HepG2 (cell line): ENCODE results near the gene JDP2. TPM values are rescaled to one million over a fixed set of nuclear protein-coding genes. Genes with fewer than 3 reads are reported as not detected.

ENCODE experiments used
- ATAC-seq: fragments of 200-7000 bp; cut with Tn5 transposase; 3 replicates; pipeline ENCODE4 v1.9.1; 2020; ENCODE audit warnings: mild to moderate bottlenecking, moderate library complexity
- BruUV-seq: library from RNA; stranded (reverse); fragments of 400-500 nt; replicated peaks from 2 replicates; lab custom pipeline; 2021; lab: Mats Ljungman, UMichigan
- CTCF ChIA-PET: fragments of 300-600 bp; formaldehyde crosslinking; extraction: SDS; loops from one replicate; lab custom pipeline; 2021; ENCODE audit warnings: low total read pairs, inconsistent platforms, low intra/inter-chr PET ratio; lab: Yijun Ruan, JAX
- POLR2A ChIA-PET: fragments of 350-600 bp; sonication (Branson Sonifier 250); formaldehyde crosslinking; loops from one replicate; lab custom pipeline; 2020; ENCODE audit warnings: antibody characterized with exemption, inconsistent platforms; lab: Yijun Ruan, JAX
- DNase-seq: peaks from one replicate; pipeline ENCODE4 v3.0.0-alpha.2; 2015; ENCODE audit warnings: low spot score
- FAIRE-seq: peaks from 3 replicates; lab custom pipeline; 2011; peaks lifted over from hg19 to GRCh38; lab: Jason Lieb, UNC
- H2AFZ ChIP-seq: one replicate; pipeline ENCODE4 v1.6.1; 2011; ENCODE audit warnings: low read length, inconsistent platforms
- H3K27ac ChIP-seq: fragments of 300-600 bp; 3 replicates; pipeline ENCODE4 v1.8.0; 2011; ENCODE audit warnings: mixed run types, mild to moderate bottlenecking, mixed read lengths, low read length, inconsistent platforms; ENCODE audit not compliant: insufficient read depth; ENCODE audit errors: extremely low read length
- H3K27me3 ChIP-seq, 2 experiments: fragments of 200-600 bp in 1 of 2; 2 replicates in 1 of 2; 3 replicates in 1 of 2; pipeline versions ENCODE4 v1.6.0 to v1.8.0; 2011; ENCODE audit warnings: low read length in 2 of 2, mild to moderate bottlenecking in 2 of 2, moderate library complexity in 2 of 2, inconsistent platforms in 1 of 2; ENCODE audit not compliant: insufficient read depth in 2 of 2, control insufficient read depth in 1 of 2
- H3K36me3 ChIP-seq, 2 experiments: fragments of 200-600 bp in 1 of 2; replicated peaks in 1 of 2; 2 replicates in 1 of 2; 3 replicates in 1 of 2; pipeline versions ENCODE4 v1.5.1 to v1.8.0; 2011; ENCODE audit warnings: low read length in 2 of 2, inconsistent platforms in 1 of 2; ENCODE audit not compliant: insufficient read depth in 2 of 2, control insufficient read depth in 1 of 2
- H3K4me1 ChIP-seq: 2 replicates; pipeline ENCODE4 v1.5.1; 2012; ENCODE audit warnings: low read length, inconsistent platforms; ENCODE audit not compliant: insufficient read depth
- H3K4me2 ChIP-seq: 2 replicates; pipeline ENCODE4 v1.6.0; 2011; ENCODE audit warnings: low read depth, low read length, inconsistent platforms
- H3K4me3 ChIP-seq, 3 experiments: fragments of 200-600 bp in 1 of 3; sonication (generic), shearing (Covaris generic) in 1 of 3; replicated peaks in 1 of 3; 2 replicates each; pipeline ENCODE4 v1.5.1; 2011 to 2016; ENCODE audit warnings: low read length in 3 of 3, inconsistent platforms in 2 of 3, low read depth in 2 of 3, mild to moderate bottlenecking in 2 of 3, control low read depth in 1 of 3, mixed read lengths in 1 of 3; ENCODE audit not compliant: insufficient read depth in 1 of 3
- H3K79me2 ChIP-seq: one replicate; pipeline ENCODE4 v1.6.1; 2011; ENCODE audit warnings: low read length, inconsistent platforms; ENCODE audit not compliant: insufficient read depth
- H3K9ac ChIP-seq: 2 replicates; pipeline ENCODE4 v1.6.0; 2011; ENCODE audit warnings: mild to moderate bottlenecking, low read depth, low read length, inconsistent platforms; ENCODE audit not compliant: insufficient read depth
- H3K9me3 ChIP-seq: 2 replicates; pipeline ENCODE4 v1.5.1; 2012; ENCODE audit warnings: mild to moderate bottlenecking, low read length
- H4K20me1 ChIP-seq: 2 replicates; pipeline ENCODE4 v1.6.0; 2011; ENCODE audit warnings: inconsistent platforms, mild to moderate bottlenecking, low read length, moderate library complexity; ENCODE audit not compliant: insufficient read depth
- BHLHE40 ChIP-seq: IDR thresholded peaks from 2 replicates; pipeline ENCODE4 v1.6.1; 2011; ENCODE audit warnings: low read length, improper control_type of control experiment
- ELF3 ChIP-seq: IDR thresholded peaks from 2 replicates; pipeline ENCODE4 v1.6.1; 2016; ENCODE audit warnings: missing genetic modification reagents, missing compliant biosample characterization
- KLF15 ChIP-seq: sonication (generic); formaldehyde crosslinking; IDR thresholded peaks from 2 replicates; pipeline ENCODE4 v1.8.1; 2023; ENCODE audit warnings: borderline replicate concordance, mild to moderate bottlenecking, inconsistent platforms, missing genetic modification reagents, mixed read lengths
- NCOR1 ChIP-seq: fragments of 200-600 bp; sonication (generic); IDR thresholded peaks from 2 replicates; pipeline ENCODE4 v1.7.0; 2017; ENCODE audit warnings: antibody characterized with exemption, low read length, borderline replicate concordance
- NR2C2 ChIP-seq: sonication (generic); formaldehyde crosslinking; IDR thresholded peaks from 2 replicates; pipeline ENCODE4 v1.4.0; 2020; ENCODE audit warnings: missing genetic modification reagents, mild to moderate bottlenecking, moderate library complexity, borderline replicate concordance
- ZNF234 ChIP-seq: sonication (generic); formaldehyde crosslinking; conservative IDR thresholded peaks from 2 replicates; pipeline ENCODE4 v1.5.1; 2020; ENCODE audit warnings: mild to moderate bottlenecking, missing genetic modification reagents
- ZNF441 ChIP-seq: sonication (generic); formaldehyde crosslinking; IDR thresholded peaks from 2 replicates; pipeline ENCODE4 v1.7.0; 2021; ENCODE audit warnings: missing genetic modification reagents, borderline replicate concordance
- WGBS: methylation state at CpG from one replicate; pipeline ENCODE4 v1.1.6; 2017; ENCODE audit warnings: low lambda C conversion rate; 5-methylcytosine and 5-hydroxymethylcytosine counted together
- in situ Hi-C: cut with HindIII; loops from 2 replicates; pipeline ENCODE4 v1.10.0; 2017; ENCODE audit warnings: low pct_unique_long_range_greater_than_20kb; ENCODE audit not compliant: extremely low pct_ligation_motif_present
- intact Hi-C: fragments of 100-400 bp; cut with micrococcal nuclease; formaldehyde crosslinking; loops from one replicate; pipeline ENCODE4 v1.10.0; 2022; ENCODE audit not compliant: unreplicated experiment
- polyA plus RNA-seq, 8 experiments: library from polyadenylated mRNA; depleted of rRNA in 3 of 8; stranded (reverse) in 7 of 8; unstranded in 1 of 8; fragments of >200 nt; fragmentation: Illumina TruSeq in 4 of 8; extraction: Trizol in 4 of 8; gene quantifications; 2 replicates each; pipeline versions ENCODE4 v1.2.1 to v1.2.3, GENCODE V29; 2011 to 2016; ENCODE audit warnings: low read depth in 4 of 8, missing spikeins in 1 of 8, mixed read lengths in 1 of 8; ENCODE audit not compliant: insufficient read depth in 1 of 8
- total RNA-seq, 5 experiments: library from RNA; depleted of rRNA; stranded (reverse); fragments of >200 nt; fragmentation: Illumina TruSeq; extraction: Trizol; gene quantifications; 2 replicates each; pipeline ENCODE4 v1.2.3, GENCODE V29; 2016; ENCODE audit warnings: low read depth in 1 of 5
- TF ChIP-seq, protein P1 (sequence below): sonication (generic); formaldehyde crosslinking; IDR thresholded peaks from 2 replicates; pipeline ENCODE4 v1.8.0; 2022; ENCODE audit warnings: low read depth, missing genetic modification reagents
- TF ChIP-seq, protein P2 (sequence below): sonication (generic); formaldehyde crosslinking; IDR thresholded peaks from 2 replicates; pipeline ENCODE4 v1.5.1; 2020; ENCODE audit warnings: mild to moderate bottlenecking, missing genetic modification reagents, borderline replicate concordance

JDP2 gene
- total and polyA plus RNA-seq, 2 of the 13 experiments (the other 11 are each of a cell fraction or from before 2014, with no cell fraction given): 8.0 to 8.9 TPM

DNA sequence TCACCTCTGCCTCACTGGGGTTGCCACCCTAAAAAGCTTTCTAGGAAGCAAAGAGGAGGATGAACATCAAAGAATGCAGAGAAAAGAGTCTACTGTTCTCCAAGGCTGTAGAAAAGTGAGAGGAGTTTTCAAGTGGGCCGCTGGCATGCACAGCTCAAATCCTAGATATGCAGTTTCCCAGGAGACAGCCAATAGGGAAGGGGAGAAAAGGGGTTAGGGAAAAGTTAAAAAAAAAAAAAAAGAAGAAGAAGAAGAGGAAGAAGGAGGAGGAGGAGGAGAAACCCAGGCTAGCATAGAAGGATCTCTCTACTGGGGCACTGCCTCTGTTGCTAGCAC, 95.1 kb downstream of the JDP2 start:
- CTCF ChIA-PET: no interaction called here
- intact Hi-C loops: no loop called here
- no peaks in the 10 kb centered on the region for H3K79me2 ChIP-seq
- in situ Hi-C loops: loop anchor here (5.0 kb wide), 1 partner anchor 39 kb away; no protein-coding TSS in a partner anchor
- 94% methylated on average over 1 of the region's 1 CpG for WGBS
- no peak for FAIRE-seq
- H3K27ac ChIP-seq: no peak overlapping the region
- POLR2A ChIA-PET: interaction anchor here (3.3 kb wide), 1 partner anchor 13 kb away, joined by 19 read pairs; no protein-coding TSS in a partner anchor
- H3K9ac ChIP-seq: no peak overlapping the region
- no peaks in the 10 kb centered on the region for H3K36me3 ChIP-seq
- H2AFZ ChIP-seq: no peak overlapping the region
- no peaks in the 10 kb centered on the region for H3K9me3 ChIP-seq
- peaks cover 0 to 2% of the 10 kb centered on the region in 2 experiments; a peak in 2 of 5 replicates for H3K27me3 ChIP-seq
- ATAC-seq: no peak
- DNase-seq: no peak
- H3K4me3 ChIP-seq: no peak overlapping the region
- peaks cover 33% of the 10 kb centered on the region for H3K4me1 ChIP-seq
- no peak overlapping the region for H3K4me2 ChIP-seq
- no TSS peak for BruUV-seq
- TF ChIP-seq KLF15 (CRISPR knock-in tag) (no peak), BHLHE40 (no peak), ZNF234 (CRISPR knock-in tag) (no peak), NR2C2 (CRISPR knock-in tag) (no peak), ELF3 (CRISPR knock-in tag) (no peak), ZNF441 (no peak), NCOR1 (no peak)
- TF ChIP-seq, protein P1, sequence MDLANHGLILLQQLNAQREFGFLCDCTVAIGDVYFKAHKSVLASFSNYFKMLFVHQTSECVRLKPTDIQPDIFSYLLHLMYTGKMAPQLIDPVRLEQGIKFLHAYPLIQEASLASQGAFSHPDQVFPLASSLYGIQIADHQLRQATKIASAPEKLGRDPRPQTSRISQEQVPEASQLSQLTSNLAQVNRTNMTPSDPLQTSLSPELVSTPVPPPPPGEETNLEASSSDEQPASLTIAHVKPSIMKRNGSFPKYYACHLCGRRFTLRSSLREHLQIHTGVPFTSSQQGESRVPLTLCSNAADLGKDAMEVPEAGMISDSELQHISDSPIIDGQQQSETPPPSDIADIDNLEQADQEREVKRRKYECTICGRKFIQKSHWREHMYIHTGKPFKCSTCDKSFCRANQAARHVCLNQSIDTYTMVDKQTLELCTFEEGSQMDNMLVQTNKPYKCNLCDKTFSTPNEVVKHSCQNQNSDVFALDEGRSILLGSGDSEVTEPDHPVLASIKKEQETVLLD: no peak
- TF ChIP-seq, protein P2, sequence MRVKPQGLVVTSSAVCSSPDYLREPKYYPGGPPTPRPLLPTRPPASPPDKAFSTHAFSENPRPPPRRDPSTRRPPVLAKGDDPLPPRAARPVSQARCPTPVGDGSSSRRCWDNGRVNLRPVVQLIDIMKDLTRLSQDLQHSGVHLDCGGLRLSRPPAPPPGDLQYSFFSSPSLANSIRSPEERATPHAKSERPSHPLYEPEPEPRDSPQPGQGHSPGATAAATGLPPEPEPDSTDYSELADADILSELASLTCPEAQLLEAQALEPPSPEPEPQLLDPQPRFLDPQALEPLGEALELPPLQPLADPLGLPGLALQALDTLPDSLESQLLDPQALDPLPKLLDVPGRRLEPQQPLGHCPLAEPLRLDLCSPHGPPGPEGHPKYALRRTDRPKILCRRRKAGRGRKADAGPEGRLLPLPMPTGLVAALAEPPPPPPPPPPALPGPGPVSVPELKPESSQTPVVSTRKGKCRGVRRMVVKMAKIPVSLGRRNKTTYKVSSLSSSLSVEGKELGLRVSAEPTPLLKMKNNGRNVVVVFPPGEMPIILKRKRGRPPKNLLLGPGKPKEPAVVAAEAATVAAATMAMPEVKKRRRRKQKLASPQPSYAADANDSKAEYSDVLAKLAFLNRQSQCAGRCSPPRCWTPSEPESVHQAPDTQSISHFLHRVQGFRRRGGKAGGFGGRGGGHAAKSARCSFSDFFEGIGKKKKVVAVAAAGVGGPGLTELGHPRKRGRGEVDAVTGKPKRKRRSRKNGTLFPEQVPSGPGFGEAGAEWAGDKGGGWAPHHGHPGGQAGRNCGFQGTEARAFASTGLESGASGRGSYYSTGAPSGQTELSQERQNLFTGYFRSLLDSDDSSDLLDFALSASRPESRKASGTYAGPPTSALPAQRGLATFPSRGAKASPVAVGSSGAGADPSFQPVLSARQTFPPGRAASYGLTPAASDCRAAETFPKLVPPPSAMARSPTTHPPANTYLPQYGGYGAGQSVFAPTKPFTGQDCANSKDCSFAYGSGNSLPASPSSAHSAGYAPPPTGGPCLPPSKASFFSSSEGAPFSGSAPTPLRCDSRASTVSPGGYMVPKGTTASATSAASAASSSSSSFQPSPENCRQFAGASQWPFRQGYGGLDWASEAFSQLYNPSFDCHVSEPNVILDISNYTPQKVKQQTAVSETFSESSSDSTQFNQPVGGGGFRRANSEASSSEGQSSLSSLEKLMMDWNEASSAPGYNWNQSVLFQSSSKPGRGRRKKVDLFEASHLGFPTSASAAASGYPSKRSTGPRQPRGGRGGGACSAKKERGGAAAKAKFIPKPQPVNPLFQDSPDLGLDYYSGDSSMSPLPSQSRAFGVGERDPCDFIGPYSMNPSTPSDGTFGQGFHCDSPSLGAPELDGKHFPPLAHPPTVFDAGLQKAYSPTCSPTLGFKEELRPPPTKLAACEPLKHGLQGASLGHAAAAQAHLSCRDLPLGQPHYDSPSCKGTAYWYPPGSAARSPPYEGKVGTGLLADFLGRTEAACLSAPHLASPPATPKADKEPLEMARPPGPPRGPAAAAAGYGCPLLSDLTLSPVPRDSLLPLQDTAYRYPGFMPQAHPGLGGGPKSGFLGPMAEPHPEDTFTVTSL (CRISPR knock-in tag): no peak
- H4K20me1 ChIP-seq: no peaks in the 10 kb centered on the region

Other genes starting within 250 kb of the JDP2 start
- 4.3 and 24.2 TPM in 2 replicates for gene FOS, start 149.2 kb upstream of the JDP2 start, total RNA-seq (2016; rRNA removed; fragmentation: Illumina TruSeq; extraction: Trizol)
- gene FOS, start 149.2 kb upstream of the JDP2 start, polyA plus RNA-seq (2011; rRNA removed): 15.9 and 26.2 TPM in 2 replicates
- 0.22 and 0.44 TPM in 2 replicates for gene BATF, start 94.4 kb downstream of the JDP2 start, total RNA-seq (2016; rRNA removed; fragmentation: Illumina TruSeq; extraction: Trizol)
- gene BATF, start 94.4 kb downstream of the JDP2 start, polyA plus RNA-seq (2011; rRNA removed): 0.37 and 0.88 TPM in 2 replicates
- 5.5 and 9.9 TPM in 2 replicates for gene FLVCR2, start 150.6 kb downstream of the JDP2 start, total RNA-seq (2016; rRNA removed; fragmentation: Illumina TruSeq; extraction: Trizol)
- 10.5 and 10.8 TPM in 2 replicates for gene FLVCR2, start 150.6 kb downstream of the JDP2 start, polyA plus RNA-seq (2011; rRNA removed)
- 21.5 and 27.3 TPM in 2 replicates for gene ERG28, start 232.9 kb downstream of the JDP2 start, total RNA-seq (2016; rRNA removed; fragmentation: Illumina TruSeq; extraction: Trizol)
- 32.3 and 34.7 TPM in 2 replicates for gene ERG28, start 232.9 kb downstream of the JDP2 start, polyA plus RNA-seq (2011; rRNA removed)
- 18.8 and 22.0 TPM in 2 replicates for gene TTLL5, start 233.2 kb downstream of the JDP2 start, total RNA-seq (2016; rRNA removed; fragmentation: Illumina TruSeq; extraction: Trizol)
- gene TTLL5, start 233.2 kb downstream of the JDP2 start, polyA plus RNA-seq (2011; rRNA removed): 9.5 and 11.8 TPM in 2 replicates